GM21447 (cell line): Measurements from ENCODE around the gene THPO.

Experiments used
- ATAC-seq: cut with Tn5 transposase; IDR thresholded peaks from one replicate; pipeline ENCODE4 v1.9.1; 2021; ENCODE audit not compliant: unreplicated experiment

Gene THPO

DNA sequence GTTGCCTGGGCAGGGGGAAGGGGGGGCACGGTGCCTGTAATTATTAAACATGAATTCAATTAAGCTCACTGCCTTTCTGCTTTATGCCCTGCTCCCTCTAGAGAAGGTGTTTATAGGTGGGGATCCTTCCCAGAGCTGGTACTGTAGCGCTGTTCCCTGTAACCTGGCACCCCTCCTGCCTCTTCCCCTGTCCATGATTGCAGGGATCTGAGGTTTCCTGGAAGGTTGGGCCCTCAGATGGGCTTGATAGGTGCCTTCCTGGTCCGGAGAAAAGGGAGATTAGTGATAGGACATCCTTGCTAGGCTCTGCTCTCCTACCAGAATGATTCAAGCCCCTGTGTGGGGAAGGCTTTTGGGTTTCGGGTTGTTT is 42.7 kb downstream of the THPO start:
- peak; percentile 9 for ATAC-seq

- ATAC-seq, result no peak
Observed at GRCh38 chr3:184334470-184335158, 43.4 kb downstream of the THPO start.

DNA sequence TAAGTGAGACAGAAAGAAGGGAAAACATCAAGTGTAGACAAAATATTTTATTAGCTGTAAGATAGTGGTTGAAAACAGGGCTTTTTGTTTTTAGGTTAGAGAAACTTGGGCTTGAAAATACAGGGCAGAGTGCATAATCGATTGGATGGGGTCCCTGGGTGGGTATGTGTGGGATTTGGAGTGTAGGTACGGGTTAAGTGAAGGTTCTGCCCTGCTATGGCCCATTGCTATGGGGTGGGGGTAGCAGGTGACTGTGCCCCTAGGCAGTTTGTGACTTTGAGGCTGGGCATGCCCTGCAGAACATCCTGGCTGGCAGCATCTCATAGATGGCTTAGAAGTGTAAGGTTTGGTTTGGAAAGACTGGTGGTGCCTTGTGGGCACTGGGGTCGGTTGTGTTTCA is 44.3 kb downstream of the THPO start:
- ATAC-seq, result no peak

- ATAC-seq, result no peak
Observed at GRCh38 chr3:184333190-184333589, 44.8 kb downstream of the THPO start.

GRCh38 chr3:184332370-184333090 is 45.5 kb downstream of the THPO start:
- ATAC-seq, result no peak

DNA sequence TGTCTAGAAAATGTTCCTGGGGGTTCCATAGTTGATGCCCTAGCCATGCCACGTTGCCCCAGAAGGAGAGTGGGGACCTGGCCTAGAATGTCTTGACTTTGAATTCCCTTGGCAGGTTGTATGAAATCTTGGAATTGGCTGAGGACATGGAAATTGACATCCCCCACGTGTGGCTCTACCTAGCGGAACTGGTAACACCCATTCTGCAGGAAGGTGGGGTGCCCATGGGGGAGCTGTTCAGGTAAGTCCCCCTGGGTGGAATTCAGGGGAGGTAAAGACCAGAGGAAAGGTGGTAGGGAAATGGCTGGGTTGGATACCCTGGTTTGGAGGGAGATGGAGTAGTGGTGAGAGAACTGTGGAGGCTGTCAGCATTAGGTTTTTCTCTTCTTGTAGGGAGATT is 49.5 kb downstream of the THPO start:
- no peak for ATAC-seq

GRCh38 chr3:184327171-184327570 is 50.8 kb downstream of the THPO start:
- ATAC-seq, result no peak

GRCh38 chr3:184325715-184326369 is 52.2 kb downstream of the THPO start:
- no peak for ATAC-seq

- no peak for ATAC-seq
Observed at GRCh38 chr3:184325269-184325668, 52.7 kb downstream of the THPO start.

- ATAC-seq, result no peak
Observed at GRCh38 chr3:184323696-184324095, 54.3 kb downstream of the THPO start.

GRCh38 chr3:184322731-184323487 is 55.1 kb downstream of the THPO start:
- ATAC-seq, result no peak
